Calu3 (cell line): ENCODE results near the gene HMSD. TPM values are rescaled to one million over a fixed set of nuclear protein-coding genes. Genes with fewer than 3 reads are reported as not detected.
"Not testable (repeated sequence)": the region's sequence is repeated elsewhere in the genome, so short reads cannot be mapped to it uniquely, and the experiment has no call there.

Experiments used
- BruUV-seq: library from RNA; stranded (reverse); fragments of 400-500 nt; replicated peaks from 2 replicates; lab custom pipeline; 2021; lab: Mats Ljungman, UMichigan
- CTCF ChIA-PET: fragments of 300-600 bp; sonication (Branson Sonifier 250); formaldehyde crosslinking; loops from one replicate; lab custom pipeline; 2022; ENCODE audit warnings: antibody characterized with exemption; lab: Charles Lee
- DNase-seq: peaks from one replicate; pipeline ENCODE4 v3.0.0; 2022
- H3K27ac Mint-ChIP-seq: one replicate; pipeline ENCODE4 v1.8.0; 2022; ENCODE audit warnings: mixed read lengths; ENCODE audit not compliant: unreplicated experiment
- H3K27me3 Mint-ChIP-seq: one replicate; pipeline ENCODE4 v1.8.0; 2022; ENCODE audit warnings: mixed read lengths; ENCODE audit not compliant: unreplicated experiment
- H3K36me3 Mint-ChIP-seq: one replicate; pipeline ENCODE4 v1.8.0; 2022; ENCODE audit warnings: mild to moderate bottlenecking, moderate library complexity, mixed read lengths; ENCODE audit not compliant: insufficient read depth, unreplicated experiment
- H3K4me1 Mint-ChIP-seq: one replicate; pipeline ENCODE4 v1.8.0; 2022; ENCODE audit warnings: mild to moderate bottlenecking, low read depth, mixed read lengths; ENCODE audit not compliant: unreplicated experiment
- H3K4me3 Mint-ChIP-seq: one replicate; pipeline ENCODE4 v1.8.0; 2022; ENCODE audit warnings: mild to moderate bottlenecking, low read depth, moderate library complexity, mixed read lengths; ENCODE audit not compliant: unreplicated experiment
- H3K9me3 Mint-ChIP-seq: one replicate; pipeline ENCODE4 v1.8.0; 2022; ENCODE audit warnings: low read depth, mixed read lengths; ENCODE audit not compliant: unreplicated experiment
- intact Hi-C: fragments of 100-400 bp; cut with micrococcal nuclease; formaldehyde crosslinking; loops from one replicate; pipeline ENCODE4 v1.10.0; 2022; ENCODE audit not compliant: unreplicated experiment
- total RNA-seq: library from RNA; stranded (reverse); gene quantifications from 2 replicates; pipeline ENCODE4 v1.2.3, GENCODE V29; 2022
- TF ChIP-seq, protein P1 (sequence below): fragments of 200-600 bp; IDR thresholded peaks from one replicate; pipeline ENCODE4 v1.8.0; 2022; ENCODE audit warnings: antibody characterized with exemption; ENCODE audit not compliant: unreplicated experiment

Gene HMSD
- total RNA-seq, 1 experiment from 2014 or later: 11.9 TPM

DNA sequence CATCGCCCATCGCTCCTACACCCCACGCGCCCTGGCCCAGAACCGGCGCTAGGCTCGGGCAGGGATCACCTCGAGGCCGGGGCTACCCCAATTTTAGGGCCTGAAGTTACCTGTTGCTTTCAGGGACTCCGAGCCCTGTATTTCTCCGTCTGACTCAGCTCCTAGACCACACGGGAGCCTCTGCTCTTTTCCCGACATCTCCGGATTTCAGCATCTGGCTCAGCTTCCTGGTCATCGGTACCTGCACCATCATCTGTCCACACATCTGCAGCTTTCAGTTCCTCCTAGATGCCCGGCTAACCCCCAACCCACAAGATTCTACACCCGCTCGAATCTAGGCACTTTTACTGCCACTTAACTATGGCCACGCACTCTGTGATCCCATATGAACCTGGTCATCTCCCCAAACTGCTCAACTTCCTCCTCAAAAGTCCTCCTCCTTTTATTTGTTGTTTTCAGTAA lies 12.1 kb upstream of the HMSD start:
- CTCF ChIA-PET: interaction anchor here (0.9 to 2.0 kb wide), 6 partner anchors 14 to 426 kb away, joined by 3 to 8 read pairs (median 4); no protein-coding TSS in a partner anchor
- TF ChIP-seq, protein P1, sequence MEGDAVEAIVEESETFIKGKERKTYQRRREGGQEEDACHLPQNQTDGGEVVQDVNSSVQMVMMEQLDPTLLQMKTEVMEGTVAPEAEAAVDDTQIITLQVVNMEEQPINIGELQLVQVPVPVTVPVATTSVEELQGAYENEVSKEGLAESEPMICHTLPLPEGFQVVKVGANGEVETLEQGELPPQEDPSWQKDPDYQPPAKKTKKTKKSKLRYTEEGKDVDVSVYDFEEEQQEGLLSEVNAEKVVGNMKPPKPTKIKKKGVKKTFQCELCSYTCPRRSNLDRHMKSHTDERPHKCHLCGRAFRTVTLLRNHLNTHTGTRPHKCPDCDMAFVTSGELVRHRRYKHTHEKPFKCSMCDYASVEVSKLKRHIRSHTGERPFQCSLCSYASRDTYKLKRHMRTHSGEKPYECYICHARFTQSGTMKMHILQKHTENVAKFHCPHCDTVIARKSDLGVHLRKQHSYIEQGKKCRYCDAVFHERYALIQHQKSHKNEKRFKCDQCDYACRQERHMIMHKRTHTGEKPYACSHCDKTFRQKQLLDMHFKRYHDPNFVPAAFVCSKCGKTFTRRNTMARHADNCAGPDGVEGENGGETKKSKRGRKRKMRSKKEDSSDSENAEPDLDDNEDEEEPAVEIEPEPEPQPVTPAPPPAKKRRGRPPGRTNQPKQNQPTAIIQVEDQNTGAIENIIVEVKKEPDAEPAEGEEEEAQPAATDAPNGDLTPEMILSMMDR: no peak
- no peaks in the 10 kb centered on the region for H3K4me1 Mint-ChIP-seq
- H3K9me3 Mint-ChIP-seq: no peaks in the 10 kb centered on the region
- intact Hi-C loops: loop anchor here (1.0 to 5.0 kb wide), 6 partner anchors 46 to 420 kb away; no protein-coding TSS in a partner anchor
- no peak for DNase-seq
- no TSS peak for BruUV-seq
- H3K36me3 Mint-ChIP-seq: peaks cover 7% of the 10 kb centered on the region
- no peaks in the 10 kb centered on the region for H3K27me3 Mint-ChIP-seq
- H3K27ac Mint-ChIP-seq: no peak overlapping the region
- no peak overlapping the region for H3K4me3 Mint-ChIP-seq

DNA sequence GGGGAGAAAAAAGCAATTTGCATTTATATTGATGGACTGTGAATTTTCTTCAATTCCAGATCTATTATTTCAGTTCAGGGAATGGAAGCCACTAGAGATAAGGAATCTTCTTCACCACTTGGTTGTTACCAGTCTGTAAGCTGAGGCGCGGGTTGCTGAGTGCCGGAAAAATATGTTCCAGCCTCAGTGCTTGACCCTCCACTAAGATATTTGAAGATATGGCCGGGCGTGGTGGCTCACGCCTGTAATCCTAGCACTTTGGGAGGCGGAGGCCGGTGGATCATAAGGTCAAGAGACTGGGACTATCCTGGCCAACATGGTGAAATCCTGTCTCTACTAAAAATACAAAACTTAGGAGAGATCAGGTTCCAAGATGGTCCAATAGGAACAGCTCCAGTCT lies 9.1 kb upstream of the HMSD start:
- TF ChIP-seq, protein P1: no peak
- Mint-ChIP-seq H3K36me3 (peaks cover 7% of the 10 kb centered on the region), H3K4me3 (no peak overlapping the region), H3K27ac (no peak overlapping the region), H3K4me1 (no peaks in the 10 kb centered on the region), H3K9me3 (peaks cover 3% of the 10 kb centered on the region), H3K27me3 (no peaks in the 10 kb centered on the region)
- no peak for DNase-seq
- intact Hi-C loops: no loop called here
- no TSS peak for BruUV-seq
- CTCF ChIA-PET: no interaction called here

DNA sequence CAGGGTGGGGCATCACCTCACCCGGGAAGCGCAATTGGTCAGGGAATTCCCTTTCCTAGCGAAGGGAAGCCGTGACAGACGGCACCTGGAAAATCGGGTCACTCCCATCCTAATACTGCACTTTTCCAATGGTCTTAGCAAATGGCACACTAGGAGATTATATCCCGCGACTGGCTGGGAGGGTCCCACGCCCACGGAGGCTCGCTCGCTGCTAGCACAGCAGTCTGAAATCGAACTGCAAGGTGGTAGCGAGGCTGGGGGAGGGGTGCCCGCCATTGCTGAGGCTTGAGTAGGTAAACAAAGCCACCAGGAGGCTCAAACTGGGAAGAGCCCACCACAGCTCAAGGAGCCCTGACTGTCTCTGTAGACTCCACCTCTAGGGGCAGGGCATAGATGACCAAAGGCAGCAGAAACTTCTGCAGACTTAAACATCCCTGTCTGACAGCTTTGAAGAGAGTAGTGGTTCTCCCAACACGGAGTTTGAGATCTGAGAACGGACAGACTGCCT lies 8.5 kb upstream of the HMSD start:
- H3K36me3 Mint-ChIP-seq, intact Hi-C loops, BruUV-seq, H3K27ac Mint-ChIP-seq, DNase-seq, H3K4me1 Mint-ChIP-seq, H3K27me3 Mint-ChIP-seq, H3K4me3 Mint-ChIP-seq, H3K9me3 Mint-ChIP-seq, CTCF ChIA-PET: not testable (repeated sequence)

DNA sequence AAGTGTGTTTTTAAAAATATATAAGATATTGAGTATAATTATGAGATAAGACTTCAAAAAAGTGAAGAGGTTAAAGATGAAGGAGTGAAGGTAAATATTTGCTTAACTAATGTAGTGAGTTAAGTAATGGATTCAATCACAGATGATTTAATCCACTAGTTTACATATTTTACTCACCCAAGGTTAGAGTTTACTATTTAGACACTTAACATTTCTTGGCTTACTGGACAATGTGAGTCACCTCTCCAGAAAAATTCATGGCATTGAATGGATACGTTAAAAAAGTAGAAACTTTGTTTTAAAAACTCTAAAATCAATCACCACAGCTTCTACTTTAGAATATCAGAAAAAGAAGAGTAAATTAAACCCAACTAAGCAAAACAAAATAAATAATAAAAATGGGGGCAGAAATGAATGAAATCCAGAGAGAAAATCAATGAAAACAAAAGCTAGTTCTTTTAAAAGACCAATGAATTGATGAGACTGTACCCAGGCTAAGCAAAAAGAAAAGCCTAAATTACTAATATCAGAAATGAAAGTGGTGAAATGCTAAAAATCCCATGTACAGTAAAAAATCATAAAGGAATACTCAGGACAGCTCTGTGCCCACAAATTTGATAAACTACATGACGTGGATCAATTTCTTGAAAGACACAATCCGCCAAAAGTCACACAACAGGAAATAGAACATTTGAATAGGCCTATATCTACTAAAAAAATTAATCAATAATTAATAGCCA lies 1.9 kb upstream of the HMSD start:
- Mint-ChIP-seq H3K4me1 (peaks cover 24% of the 10 kb centered on the region), H3K36me3 (peaks cover 12% of the 10 kb centered on the region), H3K27me3 (no peaks in the 10 kb centered on the region), H3K4me3 (no peak overlapping the region), H3K9me3 (peaks cover 5% of the 10 kb centered on the region), H3K27ac (no peak overlapping the region)
- TF ChIP-seq, protein P1: no peak
- no TSS peak for BruUV-seq
- intact Hi-C loops: no loop called here
- CTCF ChIA-PET: no interaction called here
- no peak for DNase-seq
